Measurements from ENCODE around the gene IQGAP1. TPM values are rescaled to one million over a fixed set of nuclear protein-coding genes. Genes with fewer than 3 reads are reported as not detected.

Gene IQGAP1
- total RNA-seq, 4 donors from 2014 or later = 202 to 243 (median 231) TPM

DNA sequence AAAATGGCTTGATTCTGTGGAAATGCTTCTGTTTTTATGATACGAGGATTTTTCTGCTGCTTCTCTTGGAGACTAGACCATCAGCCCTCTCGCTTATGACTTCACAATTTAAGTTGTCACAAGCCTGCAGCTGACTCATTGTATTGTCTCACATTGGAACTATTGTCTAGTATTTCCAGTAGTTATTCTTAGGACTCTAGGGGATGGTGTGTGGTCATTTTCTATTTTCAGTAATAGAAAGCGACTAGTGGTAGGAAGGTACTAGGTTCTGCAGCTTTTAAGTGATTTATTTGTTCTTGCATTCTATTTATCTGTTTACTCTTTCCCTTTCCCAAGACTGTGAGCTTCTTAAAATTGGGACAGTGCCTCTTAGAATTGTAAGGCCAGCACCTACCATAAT, 75.3 kb downstream of the IQGAP1 start:
- TF ChIP-seq CTCF (IDR thresholded peaks at IDR 0.05) = no peak
- no peak for TF ChIP-seq POLR2A (IDR thresholded peaks at IDR 0.05)
- no peak overlapping the region for H3K4me3 ChIP-seq (ENCODE audit: low read depth, poor library complexity, severe bottlenecking)
- 44 to 64% methylated on average over 3 of the region's 3 CpGs for WGBS, 2 donors
- DNase-seq (ENCODE audit: low spot score in 2 of 2) = no peak
- intact Hi-C loops (cut with DNase I; ENCODE audit: low total_unique reads) = no loop called here

DNA sequence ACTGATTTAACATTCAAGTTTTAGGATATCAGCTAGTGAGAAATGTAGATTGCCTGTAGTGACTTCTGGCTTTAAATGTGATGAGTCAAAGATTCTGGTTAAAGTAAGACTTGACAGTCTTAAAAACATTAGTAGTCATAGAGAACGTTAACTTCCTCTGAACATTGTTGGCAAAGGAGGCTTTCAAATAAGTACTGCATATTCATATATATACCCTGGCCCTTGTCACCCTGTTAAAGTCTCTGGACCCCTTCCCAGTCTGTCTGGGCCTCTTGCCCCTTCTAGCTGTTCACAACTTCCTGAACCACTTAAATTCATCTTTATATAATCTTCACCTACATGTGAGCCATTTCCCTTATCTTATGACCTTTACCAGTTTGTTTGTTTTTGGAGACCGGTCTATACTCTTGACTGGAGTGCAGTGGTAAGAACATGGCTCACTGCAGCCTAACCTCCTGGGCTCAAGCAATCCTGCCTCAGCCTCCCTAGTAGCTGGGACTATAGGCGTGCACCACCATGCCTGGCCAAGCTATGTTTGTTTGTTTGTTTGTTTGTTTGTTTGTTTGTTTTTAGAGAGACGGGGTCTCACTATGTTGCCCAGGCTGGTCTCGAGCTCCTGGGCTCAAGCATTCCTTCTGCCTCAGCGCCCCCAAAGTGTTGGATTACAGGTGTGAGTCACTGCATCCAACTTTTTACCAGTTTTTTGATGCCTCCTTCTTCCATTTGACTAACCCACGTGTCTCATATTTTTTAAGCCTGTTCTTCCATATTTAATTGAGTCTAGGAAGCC, 77.3 kb downstream of the IQGAP1 start:
- no peak overlapping the region for H3K4me3 ChIP-seq (ENCODE audit: low read depth, poor library complexity, severe bottlenecking)
- TF ChIP-seq CTCF (IDR thresholded peaks at IDR 0.05) = no peak
- TF ChIP-seq POLR2A (IDR thresholded peaks at IDR 0.05) = no peak
- DNase-seq (ENCODE audit: low spot score in 2 of 2) = no peak
- 79% methylated on average over 7 of the region's 7 CpGs for WGBS, 2 donors
- intact Hi-C loops (cut with DNase I; ENCODE audit: low total_unique reads) = no loop called here

GRCh38 chr15:90465930-90466567, 78.0 kb downstream of the IQGAP1 start:
- 60 to 75% methylated on average over 3 of the region's 3 CpGs for WGBS, 2 donors
- intact Hi-C loops (cut with DNase I; ENCODE audit: low total_unique reads) = no loop called here
- TF ChIP-seq CTCF (IDR thresholded peaks at IDR 0.05) (no peak), POLR2A (IDR thresholded peaks at IDR 0.05) (no peak)

GRCh38 chr15:90469723-90470122, 81.7 kb downstream of the IQGAP1 start:
- TF ChIP-seq POLR2A (IDR thresholded peaks at IDR 0.05) (no peak), CTCF (IDR thresholded peaks at IDR 0.05) (no peak)
- intact Hi-C loops (cut with DNase I; ENCODE audit: low total_unique reads) = no loop called here
- whole genome bisulfite sequencing, 2 donors = 76 to 83% methylated on average over 2 of the region's 2 CpGs
- DNase-seq (ENCODE audit: low spot score in 2 of 2) = no peak
- H3K4me3 ChIP-seq (ENCODE audit: low read depth, poor library complexity, severe bottlenecking) = no peak overlapping the region

More at GRCh38 chr15:90465930-90466567, 78.0 kb downstream of the IQGAP1 start:
- H3K4me3 ChIP-seq (ENCODE audit: low read depth, poor library complexity, severe bottlenecking) = no peak overlapping the region
- DNase-seq (ENCODE audit: low spot score in 2 of 2) = no peak

GRCh38 chr15:90470453-90470852, 82.4 kb downstream of the IQGAP1 start:
- WGBS, 2 donors = 46 to 51% methylated on average over 1 of the region's 1 CpG
- no peak for DNase-seq (ENCODE audit: low spot score in 2 of 2)
- H3K4me3 ChIP-seq (ENCODE audit: low read depth, poor library complexity, severe bottlenecking) = no peak overlapping the region
- TF ChIP-seq POLR2A (IDR thresholded peaks at IDR 0.05) (no peak), CTCF (IDR thresholded peaks at IDR 0.05) (no peak)
- intact Hi-C loops (cut with DNase I; ENCODE audit: low total_unique reads) = no loop called here

Measured in lower leg skin (tissue), 4 donors.